Measurements from ENCODE around the gene NAAA.

- TF ChIP-seq POLR2A (IDR thresholded peaks at IDR 0.05): no peak
- TF ChIP-seq CTCF (IDR thresholded peaks at IDR 0.05 in 8 of 11, conservative IDR thresholded peaks at IDR 0.05 in 3 of 11): no peak
Measured at GRCh38 chr4:75968084-75968483, 27.3 kb upstream of the NAAA start.
